HepG2 (cell line): ENCODE results near the gene RPRML. TPM values are rescaled to one million over a fixed set of nuclear protein-coding genes. Genes with fewer than 3 reads are reported as not detected.

Source experiments
- ATAC-seq: fragments of 200-7000 bp; cut with Tn5 transposase; 3 replicates; pipeline ENCODE4 v1.9.1; 2020; ENCODE audit warnings: mild to moderate bottlenecking, moderate library complexity
- BruUV-seq: library from RNA; stranded (reverse); fragments of 400-500 nt; replicated peaks from 2 replicates; lab custom pipeline; 2021; lab: Mats Ljungman, UMichigan
- CTCF ChIA-PET: fragments of 300-600 bp; formaldehyde crosslinking; extraction: SDS; loops from one replicate; lab custom pipeline; 2021; ENCODE audit warnings: low total read pairs, inconsistent platforms, low intra/inter-chr PET ratio; lab: Yijun Ruan, JAX
- POLR2A ChIA-PET: fragments of 350-600 bp; sonication (Branson Sonifier 250); formaldehyde crosslinking; loops from one replicate; lab custom pipeline; 2020; ENCODE audit warnings: antibody characterized with exemption, inconsistent platforms; lab: Yijun Ruan, JAX
- DNase-seq: peaks from one replicate; pipeline ENCODE4 v3.0.0-alpha.2; 2015; ENCODE audit warnings: low spot score
- FAIRE-seq: peaks from 3 replicates; lab custom pipeline; 2011; peaks lifted over from hg19 to GRCh38; lab: Jason Lieb, UNC
- H2AFZ ChIP-seq: one replicate; pipeline ENCODE4 v1.6.1; 2011; ENCODE audit warnings: low read length, inconsistent platforms
- H3K27ac ChIP-seq: fragments of 300-600 bp; 3 replicates; pipeline ENCODE4 v1.8.0; 2011; ENCODE audit warnings: mixed run types, mild to moderate bottlenecking, mixed read lengths, low read length, inconsistent platforms; ENCODE audit not compliant: insufficient read depth; ENCODE audit errors: extremely low read length
- H3K27me3 ChIP-seq, 2 experiments: fragments of 200-600 bp in 1 of 2; 2 replicates in 1 of 2; 3 replicates in 1 of 2; pipeline versions ENCODE4 v1.6.0 to v1.8.0; 2011; ENCODE audit warnings: low read length in 2 of 2, mild to moderate bottlenecking in 2 of 2, moderate library complexity in 2 of 2, inconsistent platforms in 1 of 2; ENCODE audit not compliant: insufficient read depth in 2 of 2, control insufficient read depth in 1 of 2
- H3K36me3 ChIP-seq, 2 experiments: fragments of 200-600 bp in 1 of 2; replicated peaks in 1 of 2; 2 replicates in 1 of 2; 3 replicates in 1 of 2; pipeline versions ENCODE4 v1.5.1 to v1.8.0; 2011; ENCODE audit warnings: low read length in 2 of 2, inconsistent platforms in 1 of 2; ENCODE audit not compliant: insufficient read depth in 2 of 2, control insufficient read depth in 1 of 2
- H3K4me1 ChIP-seq: 2 replicates; pipeline ENCODE4 v1.5.1; 2012; ENCODE audit warnings: low read length, inconsistent platforms; ENCODE audit not compliant: insufficient read depth
- H3K4me2 ChIP-seq: 2 replicates; pipeline ENCODE4 v1.6.0; 2011; ENCODE audit warnings: low read depth, low read length, inconsistent platforms
- H3K4me3 ChIP-seq, 3 experiments: fragments of 200-600 bp in 1 of 3; sonication (generic), shearing (Covaris generic) in 1 of 3; replicated peaks in 1 of 3; 2 replicates each; pipeline ENCODE4 v1.5.1; 2011 to 2016; ENCODE audit warnings: low read length in 3 of 3, inconsistent platforms in 2 of 3, low read depth in 2 of 3, mild to moderate bottlenecking in 2 of 3, control low read depth in 1 of 3, mixed read lengths in 1 of 3; ENCODE audit not compliant: insufficient read depth in 1 of 3
- H3K79me2 ChIP-seq: one replicate; pipeline ENCODE4 v1.6.1; 2011; ENCODE audit warnings: low read length, inconsistent platforms; ENCODE audit not compliant: insufficient read depth
- H3K9ac ChIP-seq: 2 replicates; pipeline ENCODE4 v1.6.0; 2011; ENCODE audit warnings: mild to moderate bottlenecking, low read depth, low read length, inconsistent platforms; ENCODE audit not compliant: insufficient read depth
- H3K9me3 ChIP-seq: 2 replicates; pipeline ENCODE4 v1.5.1; 2012; ENCODE audit warnings: mild to moderate bottlenecking, low read length
- H4K20me1 ChIP-seq: 2 replicates; pipeline ENCODE4 v1.6.0; 2011; ENCODE audit warnings: inconsistent platforms, mild to moderate bottlenecking, low read length, moderate library complexity; ENCODE audit not compliant: insufficient read depth
- CERS6 ChIP-seq: sonication (generic); formaldehyde crosslinking; IDR thresholded peaks from 2 replicates; pipeline ENCODE4 v1.5.0; 2020; ENCODE audit warnings: missing genetic modification reagents
- FOXJ3 ChIP-seq: sonication (generic); formaldehyde crosslinking; IDR thresholded peaks from 2 replicates; pipeline ENCODE4 v1.4.0; 2020; ENCODE audit warnings: missing genetic modification reagents, mild to moderate bottlenecking, borderline replicate concordance
- FOXM1 ChIP-seq: sonication (generic); formaldehyde crosslinking; IDR thresholded peaks from 2 replicates; pipeline ENCODE4 v1.5.0; 2020; ENCODE audit warnings: missing genetic modification reagents
- ISL2 ChIP-seq: sonication (generic); formaldehyde crosslinking; IDR thresholded peaks from 2 replicates; pipeline ENCODE4 v1.5.0; 2020; ENCODE audit warnings: missing genetic modification reagents
- LCORL ChIP-seq, 2 experiments: fragments of 450-650 bp in 1 of 2; sonication (generic) in 1 of 2; formaldehyde crosslinking in 1 of 2; IDR thresholded peaks; 2 replicates each; pipeline versions ENCODE4 v1.5.0 to v1.6.1; 2017 to 2020; ENCODE audit warnings: antibody characterized with exemption in 1 of 2, missing genetic modification reagents in 1 of 2
- MXD1 ChIP-seq: sonication (generic); formaldehyde crosslinking; IDR thresholded peaks from 2 replicates; pipeline ENCODE4 v1.4.0; 2020; ENCODE audit warnings: mild to moderate bottlenecking, missing genetic modification reagents
- NFRKB ChIP-seq: fragments of 450-650 bp; IDR thresholded peaks from 2 replicates; pipeline ENCODE4 v1.6.1; 2017
- NPAS2 ChIP-seq: sonication (generic); formaldehyde crosslinking; IDR thresholded peaks from 2 replicates; pipeline ENCODE4 v1.8.0; 2022; ENCODE audit warnings: mild to moderate bottlenecking, missing genetic modification reagents, borderline replicate concordance
- PLSCR1 ChIP-seq: sonication (generic); formaldehyde crosslinking; IDR thresholded peaks from 2 replicates; pipeline ENCODE4 v1.5.0; 2020; ENCODE audit warnings: missing genetic modification reagents, mild to moderate bottlenecking, borderline replicate concordance
- SP5 ChIP-seq: IDR thresholded peaks from 2 replicates; pipeline ENCODE4 v1.6.1; 2016; ENCODE audit warnings: low read depth, borderline replicate concordance
- TEAD3 ChIP-seq: optimal IDR thresholded peaks from 2 replicates; pipeline ENCODE3; 2016; ENCODE audit warnings: borderline replicate concordance
- TFDP2 ChIP-seq: sonication (generic); formaldehyde crosslinking; IDR thresholded peaks from 2 replicates; pipeline ENCODE4 v1.4.0; 2020; ENCODE audit warnings: missing genetic modification reagents
- TMF1 ChIP-seq: sonication (generic); formaldehyde crosslinking; IDR thresholded peaks from 2 replicates; pipeline ENCODE4 v1.8.1; 2022; ENCODE audit warnings: low read depth, missing genetic modification reagents
- ZBTB21 ChIP-seq: sonication (generic); formaldehyde crosslinking; IDR thresholded peaks from 2 replicates; pipeline ENCODE4 v1.4.0; 2020; ENCODE audit warnings: missing genetic modification reagents
- ZFX ChIP-seq: sonication (generic); formaldehyde crosslinking; IDR thresholded peaks from 2 replicates; pipeline ENCODE4 v1.4.0; 2020; ENCODE audit warnings: mild to moderate bottlenecking, low read depth, missing genetic modification reagents, moderate library complexity
- ZNF281 ChIP-seq: sonication (generic); formaldehyde crosslinking; IDR thresholded peaks from 2 replicates; pipeline ENCODE4 v1.4.0; 2020; ENCODE audit warnings: missing genetic modification reagents, borderline replicate concordance
- ZNF564 ChIP-seq: sonication (generic); formaldehyde crosslinking; IDR thresholded peaks from 2 replicates; pipeline ENCODE4 v1.8.1; 2023; ENCODE audit warnings: mild to moderate bottlenecking, missing genetic modification reagents
- WGBS: methylation state at CpG from one replicate; pipeline ENCODE4 v1.1.6; 2017; ENCODE audit warnings: low lambda C conversion rate; 5-methylcytosine and 5-hydroxymethylcytosine counted together
- in situ Hi-C: cut with HindIII; loops from 2 replicates; pipeline ENCODE4 v1.10.0; 2017; ENCODE audit warnings: low pct_unique_long_range_greater_than_20kb; ENCODE audit not compliant: extremely low pct_ligation_motif_present
- intact Hi-C: fragments of 100-400 bp; cut with micrococcal nuclease; formaldehyde crosslinking; loops from one replicate; pipeline ENCODE4 v1.10.0; 2022; ENCODE audit not compliant: unreplicated experiment
- polyA plus RNA-seq, 8 experiments: library from polyadenylated mRNA; depleted of rRNA in 3 of 8; stranded (reverse) in 7 of 8; unstranded in 1 of 8; fragments of >200 nt; fragmentation: Illumina TruSeq in 4 of 8; extraction: Trizol in 4 of 8; gene quantifications; 2 replicates each; pipeline versions ENCODE4 v1.2.1 to v1.2.3, GENCODE V29; 2011 to 2016; ENCODE audit warnings: low read depth in 4 of 8, missing spikeins in 1 of 8, mixed read lengths in 1 of 8; ENCODE audit not compliant: insufficient read depth in 1 of 8
- total RNA-seq, 5 experiments: library from RNA; depleted of rRNA; stranded (reverse); fragments of >200 nt; fragmentation: Illumina TruSeq; extraction: Trizol; gene quantifications; 2 replicates each; pipeline ENCODE4 v1.2.3, GENCODE V29; 2016; ENCODE audit warnings: low read depth in 1 of 5

Gene RPRML
- total and polyA plus RNA-seq, 2 of the 13 experiments (the other 11 are each of a cell fraction or from before 2014, with no cell fraction given), result not detected

GRCh38 chr17:46975287-46975686 lies 3.8 kb downstream of the RPRML start:
- Histone ChIP-seq H4K20me1 (no peaks in the 10 kb centered on the region), H3K9me3 (no peaks in the 10 kb centered on the region), H3K27ac (no peak overlapping the region), H3K9ac (no peak overlapping the region), H3K4me1 (peaks cover 15% of the 10 kb centered on the region), H3K79me2 (no peaks in the 10 kb centered on the region), H3K4me2 (no peak overlapping the region), H3K36me3 (peaks cover 0 to 3% of the 10 kb centered on the region in 2 experiments; a peak in 1 of 5 replicates), H2AFZ (no peak overlapping the region), H3K4me3 (no peak overlapping the region), H3K27me3 (no peaks in the 10 kb centered on the region)
- CTCF ChIA-PET, result no interaction called here
- BruUV-seq, result no TSS peak
- intact Hi-C loops, result no loop called here
- FAIRE-seq, result no peak
- DNase-seq, result no peak
- 65% methylated on average over 3 of the region's 4 CpGs for WGBS
- in situ Hi-C loops, result no loop called here
- POLR2A ChIA-PET, result no interaction called here
- ATAC-seq, result no peak
- TF ChIP-seq ZNF281 (CRISPR knock-in tag) (no peak), MXD1 (CRISPR knock-in tag) (no peak), TFDP2 (no peak), LCORL (IDR thresholded peaks at IDR 0.05) (no peak), LCORL (CRISPR knock-in tag; IDR thresholded peaks at IDR 0.05) (no peak), TEAD3 (CRISPR knock-in tag) (no peak), TMF1 (no peak), PLSCR1 (CRISPR knock-in tag) (no peak), ZBTB21 (CRISPR knock-in tag) (no peak), ISL2 (CRISPR knock-in tag) (no peak), NPAS2 (CRISPR knock-in tag) (no peak), ZNF564 (CRISPR knock-in tag) (no peak), SP5 (CRISPR knock-in tag) (peak; percentile 62; the same call in 1 of the 2 replicates), FOXJ3 (CRISPR knock-in tag) (no peak), NFRKB (no peak), FOXM1 (CRISPR knock-in tag) (no peak), ZFX (CRISPR knock-in tag) (0 out of 2 replicates have a peak, but pooled peaks have one; percentile 20), CERS6 (CRISPR knock-in tag) (no peak)
